Vagina (tissue), 2 donors: ENCODE data around the gene ZYG11B.
"Not testable (repeated sequence)": the region's sequence is repeated elsewhere in the genome, so short reads cannot be mapped to it uniquely, and the experiment has no call there.

Experiments
- CTCF ChIP-seq, 3 experiments: fragments of 450-650 bp in 2 of 3; fragments of 200-600 bp in 1 of 3; sonication (generic) in 1 of 3; IDR thresholded peaks; one replicate each; pipeline ENCODE4 v1.5.1; 2017 to 2019; ENCODE audit warnings: antibody characterized with exemption in 3 of 3, mild to moderate bottlenecking in 2 of 3, moderate library complexity in 2 of 3
- POLR2A ChIP-seq, 2 donors: fragments of 450-650 bp; IDR thresholded peaks; one replicate each; pipeline ENCODE4 v1.6.1; 2017; ENCODE audit warnings: antibody characterized with exemption in 2 of 2, mild to moderate bottlenecking in 2 of 2, moderate library complexity in 2 of 2

- TF ChIP-seq CTCF, POLR2A (IDR thresholded peaks at IDR 0.05): not testable (repeated sequence)
These were observed 94.6 kb downstream of the ZYG11B start for GRCh38 chr1:52820830-52821229.
